H1 (cell line): Measurements from ENCODE around the gene STIM1. TPM values are rescaled to one million over a fixed set of nuclear protein-coding genes. Genes with fewer than 3 reads are reported as not detected.

Experiments
- E2F6 ChIP-seq: IDR thresholded peaks from 2 replicates; pipeline ENCODE4 v1.6.1; 2012; ENCODE audit warnings: inconsistent platforms
- GABPA ChIP-seq: IDR thresholded peaks from 2 replicates; pipeline ENCODE4 v1.6.1; 2011; ENCODE audit warnings: mild to moderate bottlenecking, low read length, moderate library complexity, borderline replicate concordance; ENCODE audit not compliant: insufficient read depth
- MAFK ChIP-seq: IDR thresholded peaks from 2 replicates; pipeline ENCODE4 v1.6.1; 2012; ENCODE audit warnings: low read depth, mild to moderate bottlenecking, improper control_type of control experiment, low read length
- SIN3A ChIP-seq, 2 experiments: IDR thresholded peaks in 1 of 2; conservative IDR thresholded peaks in 1 of 2; 2 replicates each; pipeline ENCODE4 v1.6.1; 2011 to 2012; ENCODE audit warnings: low read length in 2 of 2, improper control_type of control experiment in 1 of 2, low read depth in 1 of 2, mild to moderate bottlenecking in 1 of 2
- SP2 ChIP-seq: IDR thresholded peaks from 2 replicates; pipeline ENCODE4 v1.6.1; 2012; ENCODE audit warnings: mild to moderate bottlenecking, low read length, inconsistent platforms
- TAF1 ChIP-seq: IDR thresholded peaks from 2 replicates; pipeline ENCODE4 v1.6.1; 2011; ENCODE audit warnings: mild to moderate bottlenecking, low read depth, low read length
- TBP ChIP-seq: IDR thresholded peaks from 2 replicates; pipeline ENCODE4 v1.6.1; 2011; ENCODE audit warnings: low read depth, low read length, improper control_type of control experiment
- TEAD4 ChIP-seq: IDR thresholded peaks from 2 replicates; pipeline ENCODE4 v1.6.1; 2012; ENCODE audit warnings: low read depth, low read length, inconsistent platforms, mixed read lengths
- USF2 ChIP-seq: IDR thresholded peaks from 2 replicates; pipeline ENCODE4 v1.6.1; 2011; ENCODE audit warnings: low read length, improper control_type of control experiment
- polyA plus RNA-seq, 7 experiments: library from polyadenylated mRNA; depleted of rRNA in 3 of 7; stranded (reverse) in 5 of 7; unstranded in 2 of 7; fragments of >200 nt in 5 of 7; fragments of 200-250 nt in 2 of 7; gene quantifications; 1 replicate in 5 of 7; 2 replicates in 1 of 7; 4 replicates in 1 of 7; pipeline versions ENCODE4 v1.2.1 to v1.2.3, GENCODE V29; 2011 to 2013; ENCODE audit warnings: missing spikeins in 2 of 7, mixed read lengths in 2 of 7
- total RNA-seq: library from RNA; stranded (reverse); fragmentation: NEBNext Ultra II Directional; extraction: Animal tissue kit (Norgen Biotek cat#: 25700); gene quantifications from 2 replicates; pipeline ENCODE4 v1.2.1, GENCODE V29; 2021
- TF ChIP-seq, protein P1 (sequence below): fragments of 300-600 bp; sonication (generic); IDR thresholded peaks from 2 replicates; pipeline ENCODE4 v1.7.1; 2012; ENCODE audit warnings: low read length, moderate library complexity, mild to moderate bottlenecking, inconsistent platforms; ENCODE audit not compliant: insufficient replicate concordance

STIM1 gene
- total and polyA plus RNA-seq, 2 of the 8 experiments (the other 6 are each of a cell fraction or from before 2014, with no cell fraction given) = 11.1 to 12.2 TPM

DNA sequence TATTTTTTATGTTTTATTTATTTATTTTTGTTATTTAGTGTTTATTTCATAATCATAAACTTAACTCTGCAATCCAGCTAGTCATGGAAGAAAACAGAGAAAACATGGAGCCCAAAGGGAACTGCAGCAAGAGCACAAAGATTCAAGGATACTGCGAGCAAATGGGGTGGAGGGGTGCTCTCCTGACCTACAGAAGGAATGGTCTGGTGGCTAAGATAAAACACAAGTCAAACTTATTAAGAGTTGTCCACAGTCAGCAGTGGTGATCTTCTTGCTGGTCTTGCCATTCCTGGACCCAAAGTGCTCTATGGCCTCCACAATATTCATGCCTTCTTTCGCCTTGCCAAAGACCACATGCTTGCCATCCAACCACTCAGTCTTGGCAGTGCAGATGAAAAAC lies 36.7 kb downstream of the STIM1 start (continued):
- TF ChIP-seq, protein P1, sequence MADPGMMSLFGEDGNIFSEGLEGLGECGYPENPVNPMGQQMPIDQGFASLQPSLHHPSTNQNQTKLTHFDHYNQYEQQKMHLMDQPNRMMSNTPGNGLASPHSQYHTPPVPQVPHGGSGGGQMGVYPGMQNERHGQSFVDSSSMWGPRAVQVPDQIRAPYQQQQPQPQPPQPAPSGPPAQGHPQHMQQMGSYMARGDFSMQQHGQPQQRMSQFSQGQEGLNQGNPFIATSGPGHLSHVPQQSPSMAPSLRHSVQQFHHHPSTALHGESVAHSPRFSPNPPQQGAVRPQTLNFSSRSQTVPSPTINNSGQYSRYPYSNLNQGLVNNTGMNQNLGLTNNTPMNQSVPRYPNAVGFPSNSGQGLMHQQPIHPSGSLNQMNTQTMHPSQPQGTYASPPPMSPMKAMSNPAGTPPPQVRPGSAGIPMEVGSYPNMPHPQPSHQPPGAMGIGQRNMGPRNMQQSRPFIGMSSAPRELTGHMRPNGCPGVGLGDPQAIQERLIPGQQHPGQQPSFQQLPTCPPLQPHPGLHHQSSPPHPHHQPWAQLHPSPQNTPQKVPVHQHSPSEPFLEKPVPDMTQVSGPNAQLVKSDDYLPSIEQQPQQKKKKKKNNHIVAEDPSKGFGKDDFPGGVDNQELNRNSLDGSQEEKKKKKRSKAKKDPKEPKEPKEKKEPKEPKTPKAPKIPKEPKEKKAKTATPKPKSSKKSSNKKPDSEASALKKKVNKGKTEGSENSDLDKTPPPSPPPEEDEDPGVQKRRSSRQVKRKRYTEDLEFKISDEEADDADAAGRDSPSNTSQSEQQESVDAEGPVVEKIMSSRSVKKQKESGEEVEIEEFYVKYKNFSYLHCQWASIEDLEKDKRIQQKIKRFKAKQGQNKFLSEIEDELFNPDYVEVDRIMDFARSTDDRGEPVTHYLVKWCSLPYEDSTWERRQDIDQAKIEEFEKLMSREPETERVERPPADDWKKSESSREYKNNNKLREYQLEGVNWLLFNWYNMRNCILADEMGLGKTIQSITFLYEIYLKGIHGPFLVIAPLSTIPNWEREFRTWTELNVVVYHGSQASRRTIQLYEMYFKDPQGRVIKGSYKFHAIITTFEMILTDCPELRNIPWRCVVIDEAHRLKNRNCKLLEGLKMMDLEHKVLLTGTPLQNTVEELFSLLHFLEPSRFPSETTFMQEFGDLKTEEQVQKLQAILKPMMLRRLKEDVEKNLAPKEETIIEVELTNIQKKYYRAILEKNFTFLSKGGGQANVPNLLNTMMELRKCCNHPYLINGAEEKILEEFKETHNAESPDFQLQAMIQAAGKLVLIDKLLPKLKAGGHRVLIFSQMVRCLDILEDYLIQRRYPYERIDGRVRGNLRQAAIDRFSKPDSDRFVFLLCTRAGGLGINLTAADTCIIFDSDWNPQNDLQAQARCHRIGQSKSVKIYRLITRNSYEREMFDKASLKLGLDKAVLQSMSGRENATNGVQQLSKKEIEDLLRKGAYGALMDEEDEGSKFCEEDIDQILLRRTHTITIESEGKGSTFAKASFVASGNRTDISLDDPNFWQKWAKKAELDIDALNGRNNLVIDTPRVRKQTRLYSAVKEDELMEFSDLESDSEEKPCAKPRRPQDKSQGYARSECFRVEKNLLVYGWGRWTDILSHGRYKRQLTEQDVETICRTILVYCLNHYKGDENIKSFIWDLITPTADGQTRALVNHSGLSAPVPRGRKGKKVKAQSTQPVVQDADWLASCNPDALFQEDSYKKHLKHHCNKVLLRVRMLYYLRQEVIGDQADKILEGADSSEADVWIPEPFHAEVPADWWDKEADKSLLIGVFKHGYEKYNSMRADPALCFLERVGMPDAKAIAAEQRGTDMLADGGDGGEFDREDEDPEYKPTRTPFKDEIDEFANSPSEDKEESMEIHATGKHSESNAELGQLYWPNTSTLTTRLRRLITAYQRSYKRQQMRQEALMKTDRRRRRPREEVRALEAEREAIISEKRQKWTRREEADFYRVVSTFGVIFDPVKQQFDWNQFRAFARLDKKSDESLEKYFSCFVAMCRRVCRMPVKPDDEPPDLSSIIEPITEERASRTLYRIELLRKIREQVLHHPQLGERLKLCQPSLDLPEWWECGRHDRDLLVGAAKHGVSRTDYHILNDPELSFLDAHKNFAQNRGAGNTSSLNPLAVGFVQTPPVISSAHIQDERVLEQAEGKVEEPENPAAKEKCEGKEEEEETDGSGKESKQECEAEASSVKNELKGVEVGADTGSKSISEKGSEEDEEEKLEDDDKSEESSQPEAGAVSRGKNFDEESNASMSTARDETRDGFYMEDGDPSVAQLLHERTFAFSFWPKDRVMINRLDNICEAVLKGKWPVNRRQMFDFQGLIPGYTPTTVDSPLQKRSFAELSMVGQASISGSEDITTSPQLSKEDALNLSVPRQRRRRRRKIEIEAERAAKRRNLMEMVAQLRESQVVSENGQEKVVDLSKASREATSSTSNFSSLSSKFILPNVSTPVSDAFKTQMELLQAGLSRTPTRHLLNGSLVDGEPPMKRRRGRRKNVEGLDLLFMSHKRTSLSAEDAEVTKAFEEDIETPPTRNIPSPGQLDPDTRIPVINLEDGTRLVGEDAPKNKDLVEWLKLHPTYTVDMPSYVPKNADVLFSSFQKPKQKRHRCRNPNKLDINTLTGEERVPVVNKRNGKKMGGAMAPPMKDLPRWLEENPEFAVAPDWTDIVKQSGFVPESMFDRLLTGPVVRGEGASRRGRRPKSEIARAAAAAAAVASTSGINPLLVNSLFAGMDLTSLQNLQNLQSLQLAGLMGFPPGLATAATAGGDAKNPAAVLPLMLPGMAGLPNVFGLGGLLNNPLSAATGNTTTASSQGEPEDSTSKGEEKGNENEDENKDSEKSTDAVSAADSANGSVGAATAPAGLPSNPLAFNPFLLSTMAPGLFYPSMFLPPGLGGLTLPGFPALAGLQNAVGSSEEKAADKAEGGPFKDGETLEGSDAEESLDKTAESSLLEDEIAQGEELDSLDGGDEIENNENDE = no peak
- TF ChIP-seq GABPA (no peak), USF2 (no peak), TEAD4 (no peak), SIN3A (conservative IDR thresholded peaks at IDR 0.05 in 1 of 2, IDR thresholded peaks at IDR 0.05 in 1 of 2; ENCODE audit: low read depth in 1 of 2, low read length in 2 of 2) (no peak), MAFK (no peak), TBP (no peak), TAF1 (no peak), E2F6 (no peak), SP2 (no peak)
